Hematopoietic multipotent progenitor cell (in vitro differentiated cells): ENCODE results near the gene TENM4. TPM values are rescaled to one million over a fixed set of nuclear protein-coding genes. Genes with fewer than 3 reads are reported as not detected.

Experiments
- DNase-seq, 3 donors: peaks; one replicate each; pipeline ENCODE4 v3.0.0-alpha.2; 2011 to 2015; ENCODE audit warnings: low read depth in 2 of 3, low spot score in 2 of 3
- small RNA-seq: library from RNA; depleted of rRNA; stranded (forward); fragments of <200 nt; gene quantifications from one replicate; pipeline ENCODE3, GENCODE V24; 2012
- total RNA-seq: library from RNA; depleted of rRNA; stranded (reverse); fragments of >200 nt; gene quantifications from one replicate; pipeline ENCODE4 v1.2.3, GENCODE V29; 2012

The TENM4 gene
- total RNA-seq, 1 donor, result under 0.01 TPM

GRCh38 chr11:78603792-78604191 lies 837.0 kb downstream of the TENM4 start:
- DNase-seq, result no peak

Small RNAs within 50 kb of the gene (small RNA-seq; reads per million reads assigned to genes)
- gene MIR5579 (not detected), gene MIR708 (0.54 reads per million)
